Gastrocnemius medialis (tissue), 4 donors: ENCODE data around the gene OR2V2. TPM values are rescaled to one million over a fixed set of nuclear protein-coding genes. Genes with fewer than 3 reads are reported as not detected.
"Not testable (repeated sequence)": the region's sequence is repeated elsewhere in the genome, so short reads cannot be mapped to it uniquely, and the experiment has no call there.

Experiments used
- ATAC-seq, 2 donors: fragments of 150-250 bp; one replicate each; pipeline ENCODE4 v1.9.1; 2016
- DNase-seq, 2 donors: peaks; one replicate each; pipeline ENCODE4 v3.0.0-alpha.2; 2019
- H3K27ac ChIP-seq, 4 donors: fragments of 200-600 bp; sonication (generic); 1 replicate in 1 of 4; 2 replicates in 3 of 4; pipeline ENCODE4 v1.5.1; 2016 to 2018; ENCODE audit warnings: mild to moderate bottlenecking in 2 of 4, moderate library complexity in 1 of 4
- H3K27me3 ChIP-seq, 3 donors: fragments of 200-600 bp; sonication (generic) in 2 of 3; 1 replicate in 1 of 3; 2 replicates in 2 of 3; pipeline versions ENCODE4 v1.5.1 to v1.6.0; 2016 to 2019; ENCODE audit warnings: mild to moderate bottlenecking in 1 of 3, moderate library complexity in 1 of 3
- H3K36me3 ChIP-seq, 2 donors: fragments of 200-600 bp; sonication (generic) in 1 of 2; one replicate each; pipeline ENCODE4 v1.5.1; 2017 to 2018
- H3K4me1 ChIP-seq, 2 donors: fragments of 200-600 bp; sonication (generic) in 1 of 2; one replicate each; pipeline ENCODE4 v1.5.1; 2016 to 2017; ENCODE audit warnings: mild to moderate bottlenecking in 2 of 2
- H3K4me3 ChIP-seq, 4 donors: fragments of 200-600 bp; sonication (generic) in 3 of 4; 1 replicate in 1 of 4; 2 replicates in 3 of 4; pipeline ENCODE4 v1.5.1; 2016 to 2019; ENCODE audit warnings: mild to moderate bottlenecking in 2 of 4
- H3K9me3 ChIP-seq, 3 donors: fragments of 200-600 bp; sonication (generic) in 2 of 3; 1 replicate in 1 of 3; 2 replicates in 2 of 3; pipeline ENCODE4 v1.5.1; 2016 to 2019
- POLR2A ChIP-seq, 2 donors: fragments of 450-650 bp; IDR thresholded peaks; one replicate each; pipeline ENCODE4 v1.6.1; 2017; ENCODE audit warnings: antibody characterized with exemption in 2 of 2, mild to moderate bottlenecking in 2 of 2, moderate library complexity in 2 of 2
- in situ Hi-C, 4 donors: fragments of 200-750 bp; cut with MboI; loops; one replicate each; pipeline versions ENCODE4 v1.15.0 to v1.8.0; 2017; ENCODE audit warnings: low sequenced_read_pairs in 4 of 4
- intact Hi-C: fragments of 100-400 bp; cut with DNase I; formaldehyde crosslinking; loops from one replicate; pipeline ENCODE4 v1.15.1; 2023; ENCODE audit warnings: low total_unique reads
- total RNA-seq, 4 donors: library from RNA; depleted of rRNA; stranded (reverse); fragments of >200 nt; gene quantifications; one replicate each; pipeline versions ENCODE4 v1.1.0 to v1.2.3, GENCODE V29; 2016
- TF ChIP-seq, protein P1 (sequence below), 5 experiments: fragments of 450-650 bp in 3 of 5; fragments of 200-600 bp in 2 of 5; sonication (generic) in 2 of 5; IDR thresholded peaks in 4 of 5; conservative IDR thresholded peaks in 1 of 5; 1 replicate in 4 of 5; 2 replicates in 1 of 5; pipeline ENCODE4 v1.5.1; 2016 to 2019; ENCODE audit warnings: antibody characterized with exemption in 5 of 5, mild to moderate bottlenecking in 3 of 5, moderate library complexity in 3 of 5

Gene OR2V2, protein sequence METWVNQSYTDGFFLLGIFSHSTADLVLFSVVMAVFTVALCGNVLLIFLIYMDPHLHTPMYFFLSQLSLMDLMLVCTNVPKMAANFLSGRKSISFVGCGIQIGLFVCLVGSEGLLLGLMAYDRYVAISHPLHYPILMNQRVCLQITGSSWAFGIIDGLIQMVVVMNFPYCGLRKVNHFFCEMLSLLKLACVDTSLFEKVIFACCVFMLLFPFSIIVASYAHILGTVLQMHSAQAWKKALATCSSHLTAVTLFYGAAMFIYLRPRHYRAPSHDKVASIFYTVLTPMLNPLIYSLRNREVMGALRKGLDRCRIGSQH
- not detected for total RNA-seq

DNA sequence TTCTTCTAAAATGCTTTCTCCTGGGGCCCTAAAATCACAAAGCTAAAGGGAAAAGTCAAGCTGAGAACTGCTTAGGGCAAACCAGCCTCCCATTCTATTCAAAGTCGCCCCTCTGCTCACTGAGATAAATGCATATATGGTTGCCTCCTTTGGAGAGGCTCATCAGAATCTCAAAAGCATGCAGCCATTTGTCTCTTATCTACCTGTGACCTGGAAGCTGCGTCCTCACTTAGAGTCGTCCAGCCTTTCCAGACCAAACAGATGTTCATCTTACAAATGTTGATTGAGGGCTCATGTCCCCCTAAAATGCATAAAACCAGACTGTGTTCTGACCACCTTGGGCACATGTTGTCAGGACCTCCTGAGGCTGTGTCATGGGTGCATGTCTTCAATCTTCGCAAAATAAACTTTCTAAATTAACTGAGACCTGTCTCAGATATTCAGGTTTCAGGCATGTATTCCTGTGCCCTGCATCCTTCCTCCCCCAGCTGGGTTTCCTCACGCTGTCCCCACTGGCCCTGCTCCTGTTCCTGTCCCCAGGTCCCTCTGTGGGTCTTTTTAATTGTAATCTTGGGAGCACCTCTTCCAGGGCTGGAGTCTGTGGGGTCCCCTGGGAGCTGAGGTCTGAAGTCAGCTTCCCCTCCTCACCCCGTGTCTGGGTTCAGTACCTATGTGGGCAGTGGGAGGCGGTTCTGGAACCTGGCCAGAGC lies at the start of gene OR2V2:
Gene OR2V2, plus strand, starts transcription at position 660 of the 710 bp plus-strand sequence. CDS start 7,357 bp downstream, outside the sequence.
- in situ Hi-C loops, DNase-seq, H3K4me3 ChIP-seq, intact Hi-C loops, ATAC-seq, H3K27ac ChIP-seq, H3K9me3 ChIP-seq, H3K4me1 ChIP-seq, H3K36me3 ChIP-seq: not testable (repeated sequence)
- H3K27me3 ChIP-seq: peaks cover 0 to 20% (median 9%) of the 10 kb centered on the region in 3 donors

DNA sequence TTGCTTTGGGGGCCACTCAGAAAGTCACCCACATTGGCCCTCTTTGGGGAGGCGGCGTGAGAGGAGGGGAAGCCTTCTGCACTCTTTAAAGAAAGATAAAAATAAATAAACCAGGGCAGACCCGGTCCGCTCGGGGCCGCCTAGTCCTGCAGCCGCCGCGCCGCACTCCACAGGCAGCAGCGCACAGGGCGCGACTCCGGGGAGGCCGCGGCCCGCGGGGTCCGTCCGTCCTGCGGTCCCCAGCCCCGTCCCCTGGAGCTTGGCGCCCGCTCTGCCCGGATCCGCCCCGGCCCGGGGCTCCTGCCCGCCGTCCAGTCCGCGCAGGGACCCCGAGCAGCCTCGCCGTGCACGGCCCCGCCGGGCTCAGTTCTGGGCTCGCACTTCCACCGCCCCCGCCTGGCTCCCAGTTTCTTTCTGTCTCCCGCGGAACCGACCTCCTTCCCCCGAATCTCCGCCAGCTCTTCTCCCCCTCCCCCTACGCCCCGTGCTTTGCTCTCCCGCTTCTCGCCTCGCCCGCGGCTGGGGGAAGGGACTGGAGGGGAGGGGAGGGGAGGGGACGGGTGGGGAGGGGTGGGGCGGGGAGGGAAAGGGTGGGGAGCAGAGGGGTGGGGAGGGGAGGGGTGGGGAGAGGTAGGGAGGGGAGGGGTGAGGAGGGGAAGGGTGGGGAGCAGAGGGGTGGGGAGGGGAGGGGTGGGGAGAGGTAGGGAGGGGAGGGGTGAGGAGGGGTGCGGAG lies 49.5 kb upstream of the OR2V2 start:
- H3K27me3 ChIP-seq: peaks cover 20 to 32% (median 28%) of the 10 kb centered on the region in 3 donors
- ATAC-seq, H3K9me3 ChIP-seq, H3K4me3 ChIP-seq, H3K4me1 ChIP-seq, DNase-seq, intact Hi-C loops, H3K27ac ChIP-seq, in situ Hi-C loops, H3K36me3 ChIP-seq: not testable (repeated sequence)

DNA sequence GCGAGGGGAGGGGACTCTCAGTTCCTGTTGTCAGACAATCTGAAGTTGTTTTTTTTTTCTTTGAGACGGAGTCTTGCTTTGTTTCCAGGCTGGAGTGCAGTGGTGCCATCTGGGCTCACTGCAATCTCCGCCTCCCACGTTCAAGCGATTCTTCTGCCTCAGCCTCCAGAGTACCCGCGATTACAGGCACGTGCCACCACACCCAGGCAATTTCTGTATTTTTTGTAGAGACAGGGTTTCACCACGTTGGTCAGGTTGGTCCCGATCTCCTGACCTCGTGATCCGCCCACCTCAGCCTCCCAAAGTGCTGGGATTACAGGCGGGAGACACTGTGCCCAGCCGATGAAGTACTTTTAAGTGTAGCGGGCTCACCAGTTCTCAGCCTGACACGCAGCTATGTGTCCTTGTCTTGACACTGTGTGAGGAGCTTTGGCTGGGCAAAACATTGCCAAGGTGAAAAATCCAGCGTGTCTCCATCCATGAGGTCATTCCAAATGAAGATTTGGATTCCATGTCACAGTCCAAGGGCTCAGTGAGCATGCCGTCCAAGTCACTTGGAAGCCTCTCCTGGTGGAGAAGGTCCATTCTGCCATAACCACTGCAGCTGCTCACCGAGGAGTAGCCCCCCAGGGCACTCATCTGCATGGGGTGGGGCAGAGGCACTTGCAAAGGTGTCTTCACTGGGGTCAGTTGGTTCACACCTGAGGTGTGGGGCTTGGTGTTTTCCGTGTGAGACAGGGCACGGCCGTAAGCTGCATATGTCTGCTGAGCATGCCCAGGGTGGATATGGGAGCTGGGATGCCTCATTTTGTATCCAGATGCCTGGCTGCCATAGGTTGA lies 48.4 kb upstream of the OR2V2 start:
- intact Hi-C loops (no loop called here), in situ Hi-C loops (no loop called here)
- TF ChIP-seq, protein P1, sequence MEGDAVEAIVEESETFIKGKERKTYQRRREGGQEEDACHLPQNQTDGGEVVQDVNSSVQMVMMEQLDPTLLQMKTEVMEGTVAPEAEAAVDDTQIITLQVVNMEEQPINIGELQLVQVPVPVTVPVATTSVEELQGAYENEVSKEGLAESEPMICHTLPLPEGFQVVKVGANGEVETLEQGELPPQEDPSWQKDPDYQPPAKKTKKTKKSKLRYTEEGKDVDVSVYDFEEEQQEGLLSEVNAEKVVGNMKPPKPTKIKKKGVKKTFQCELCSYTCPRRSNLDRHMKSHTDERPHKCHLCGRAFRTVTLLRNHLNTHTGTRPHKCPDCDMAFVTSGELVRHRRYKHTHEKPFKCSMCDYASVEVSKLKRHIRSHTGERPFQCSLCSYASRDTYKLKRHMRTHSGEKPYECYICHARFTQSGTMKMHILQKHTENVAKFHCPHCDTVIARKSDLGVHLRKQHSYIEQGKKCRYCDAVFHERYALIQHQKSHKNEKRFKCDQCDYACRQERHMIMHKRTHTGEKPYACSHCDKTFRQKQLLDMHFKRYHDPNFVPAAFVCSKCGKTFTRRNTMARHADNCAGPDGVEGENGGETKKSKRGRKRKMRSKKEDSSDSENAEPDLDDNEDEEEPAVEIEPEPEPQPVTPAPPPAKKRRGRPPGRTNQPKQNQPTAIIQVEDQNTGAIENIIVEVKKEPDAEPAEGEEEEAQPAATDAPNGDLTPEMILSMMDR (IDR thresholded peaks at IDR 0.05 in 4 of 5, conservative IDR thresholded peaks at IDR 0.05 in 1 of 5): no peak
- TF ChIP-seq POLR2A (IDR thresholded peaks at IDR 0.05): no peak
- no peak overlapping the region for H3K27ac ChIP-seq
- no peaks in the 10 kb centered on the region for H3K36me3 ChIP-seq
- H3K27me3 ChIP-seq: peaks cover 18 to 24% (median 20%) of the 10 kb centered on the region in 3 donors
- H3K4me1 ChIP-seq: no peaks in the 10 kb centered on the region
- no peaks in the 10 kb centered on the region for H3K9me3 ChIP-seq
- DNase-seq: no peak
- no peak overlapping the region for H3K4me3 ChIP-seq
- ATAC-seq: no peak

DNA sequence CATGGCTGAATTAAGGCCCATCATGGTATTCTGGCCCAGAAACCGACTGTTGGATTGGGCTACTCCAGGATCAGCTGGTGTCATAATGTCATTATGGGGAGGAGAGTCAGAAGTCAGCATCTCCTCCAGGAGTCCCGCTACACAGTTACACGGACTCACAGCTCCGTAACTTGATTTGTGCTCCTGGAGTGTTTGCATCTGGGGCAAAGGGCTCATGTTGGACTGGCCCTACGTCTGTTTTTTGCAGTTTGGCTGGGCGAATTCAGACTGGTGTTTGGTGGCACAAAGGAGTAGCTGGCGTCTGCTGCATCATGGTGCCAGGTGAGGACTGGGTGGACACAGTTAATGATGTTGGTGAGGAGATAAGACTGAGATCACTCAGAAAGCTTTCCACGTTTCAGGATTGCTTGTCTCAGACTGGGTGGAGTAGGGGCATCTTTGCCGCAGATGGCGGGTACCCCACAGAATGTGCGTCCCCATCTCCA lies 47.7 kb upstream of the OR2V2 start:
- in situ Hi-C loops: no loop called here

More for the DNA sequence above, 47.7 kb upstream of the OR2V2 start:
- DNase-seq: no peak
- no peaks in the 10 kb centered on the region for H3K4me1 ChIP-seq
- no peak overlapping the region for H3K27ac ChIP-seq
- no peak for ATAC-seq
- intact Hi-C loops: no loop called here
- H3K4me3 ChIP-seq: no peak overlapping the region
- TF ChIP-seq, protein P1 (IDR thresholded peaks at IDR 0.05 in 4 of 5, conservative IDR thresholded peaks at IDR 0.05 in 1 of 5): no peak
- no peaks in the 10 kb centered on the region for H3K9me3 ChIP-seq
- peaks cover 18 to 27% (median 20%) of the 10 kb centered on the region in 3 donors for H3K27me3 ChIP-seq
- H3K36me3 ChIP-seq: no peaks in the 10 kb centered on the region
